ENCODE measurements around the gene GRHL3.

DNA sequence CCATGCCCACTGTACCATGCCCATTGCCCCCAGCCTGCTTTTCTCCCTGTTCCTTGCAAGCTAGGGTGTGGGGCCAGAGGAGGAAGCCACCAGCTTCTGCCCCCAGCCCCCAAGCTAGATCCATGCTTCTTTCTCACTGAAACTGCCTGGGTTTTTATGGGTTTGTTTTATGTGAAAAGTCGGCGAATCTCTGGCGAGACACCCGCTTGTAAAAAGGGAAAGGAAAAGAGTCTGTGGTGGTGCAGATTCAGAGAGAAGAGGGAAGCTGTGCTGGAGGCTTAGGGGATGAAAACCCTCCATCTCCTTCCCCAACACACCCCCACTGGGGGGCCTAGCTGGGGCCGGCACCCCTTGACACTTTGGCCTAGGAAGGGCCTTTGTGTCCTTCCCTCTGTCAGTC, 26.2 kb downstream of the GRHL3 start:
- TF ChIP-seq EZH2 (IDR thresholded peaks at IDR 0.05): no peak
- TF ChIP-seq POLR2AphosphoS5 (IDR thresholded peaks at IDR 0.05; ENCODE audit: borderline replicate concordance, low read depth, low read length): no peak
- no peak for TF ChIP-seq FOXP2 (optimal IDR thresholded peaks at IDR 0.05; ENCODE audit: control extremely low read depth, extremely low read length, insufficient read depth)

Data from SK-N-MC (cell line).